Renal cortex interstitium (tissue), 11 donors: ENCODE data around the gene CEP89. TPM values are rescaled to one million over a fixed set of nuclear protein-coding genes. Genes with fewer than 3 reads are reported as not detected.
"Not testable (repeated sequence)": the region's sequence is repeated elsewhere in the genome, so short reads cannot be mapped to it uniquely, and the experiment has no call there.

Source experiments
- DNase-seq, 11 donors: peaks; one replicate each; pipeline ENCODE4 v3.0.0-alpha.2; 2013; ENCODE audit warnings: low read depth in 9 of 11, low spot score in 4 of 11; ENCODE audit errors: extremely low read depth in 1 of 11
- polyA plus RNA-seq, 3 donors: library from polyadenylated mRNA; unstranded; fragments of 120-200 nt; gene quantifications; one replicate each; pipeline ENCODE4 v1.2.1, GENCODE V29; 2013; ENCODE audit not compliant: insufficient read length in 3 of 3

CEP89 gene
- polyA plus RNA-seq, 3 donors, result 30.2 to 31.9 (median 31.6) TPM

- DNase-seq, result no peak
Observed at GRCh38 chr19:32863841-32864240, 107.9 kb downstream of the CEP89 start.

DNA sequence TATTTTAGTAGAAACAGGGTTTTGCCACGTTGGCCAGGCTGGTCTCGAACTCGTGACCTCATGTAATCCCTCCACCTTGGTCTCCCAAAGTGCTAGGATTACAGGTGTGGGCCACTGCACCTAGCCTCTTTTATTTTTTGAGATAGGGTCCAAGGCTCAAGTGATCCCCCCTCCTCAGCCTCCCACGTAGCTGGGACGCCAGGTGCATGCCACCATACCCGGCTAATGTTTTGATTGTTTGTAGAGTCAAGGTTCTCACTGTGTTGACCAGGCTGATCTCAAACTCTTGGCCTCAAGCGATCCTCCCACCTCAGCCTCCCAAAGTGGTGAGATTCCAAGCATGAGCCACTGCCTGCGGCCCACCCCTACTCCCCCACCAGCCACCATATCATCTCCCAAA, 108.5 kb downstream of the CEP89 start:
- DNase-seq, result no peak

DNA sequence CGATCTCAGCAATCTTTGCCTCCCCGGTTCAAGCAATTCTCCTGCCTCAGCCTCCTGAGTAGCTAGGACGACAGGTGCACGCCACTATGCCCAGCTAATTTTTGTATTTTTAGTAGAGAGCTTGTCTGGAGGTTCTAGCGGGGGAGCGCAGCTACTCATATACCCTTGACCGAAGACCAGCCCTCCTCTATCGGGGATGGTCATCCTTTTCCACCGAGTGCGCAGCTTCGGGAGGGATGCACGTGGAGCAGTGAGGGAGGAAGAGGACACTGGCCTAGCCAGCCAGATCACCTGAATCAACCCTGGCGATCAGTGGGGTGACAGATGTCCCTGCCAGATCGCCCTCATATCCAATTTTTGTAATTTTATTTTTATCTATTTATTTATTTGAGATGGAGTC, 109.0 kb downstream of the CEP89 start:
- DNase-seq, result no peak

GRCh38 chr19:32862173-32862572, 109.6 kb downstream of the CEP89 start:
- no peak for DNase-seq

GRCh38 chr19:32861596-32861995, 110.2 kb downstream of the CEP89 start:
- no peak for DNase-seq

DNA sequence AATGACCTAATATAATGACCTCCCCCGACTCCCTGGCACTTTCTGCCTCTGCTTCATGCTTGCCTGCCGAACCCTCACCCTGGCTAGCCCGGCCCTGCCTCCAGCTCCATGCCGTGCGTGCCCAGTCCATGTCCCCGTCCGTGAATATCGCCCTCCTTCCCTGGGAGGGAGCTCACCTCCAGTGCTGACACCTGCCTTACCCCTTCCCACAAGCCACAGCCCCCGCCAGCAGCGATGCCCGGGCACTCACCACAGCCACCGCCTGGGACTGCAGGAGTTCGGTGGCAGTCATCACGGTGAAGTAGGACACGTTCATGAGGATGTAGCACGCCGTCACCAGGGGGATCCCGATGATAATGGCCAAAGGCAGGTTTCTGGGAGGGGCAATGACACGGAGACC, 112.2 kb downstream of the CEP89 start:
- DNase-seq, result no peak

- no peak for DNase-seq
Observed at GRCh38 chr19:32858559-32858958, 113.2 kb downstream of the CEP89 start.

DNA sequence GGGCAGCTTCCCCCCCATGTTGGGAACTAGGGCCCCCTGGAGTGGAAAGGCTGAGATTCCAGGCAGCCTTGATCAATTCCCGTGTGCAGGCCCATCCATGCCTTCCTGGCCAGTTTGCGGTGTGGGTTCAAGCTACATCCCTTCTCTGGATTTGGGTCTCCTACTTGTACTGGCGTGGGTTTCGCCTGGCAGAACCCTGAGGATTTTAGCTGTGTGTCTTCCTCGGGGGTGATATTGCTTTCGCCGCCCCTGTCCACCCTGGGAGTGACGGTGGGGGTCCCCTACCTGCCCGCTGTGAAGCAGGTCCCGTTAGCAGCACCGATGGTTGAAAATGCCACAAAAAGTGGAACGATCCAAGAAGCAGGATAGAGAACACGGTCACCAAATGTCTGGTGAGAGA, 113.6 kb downstream of the CEP89 start:
- DNase-seq, result no peak

DNA sequence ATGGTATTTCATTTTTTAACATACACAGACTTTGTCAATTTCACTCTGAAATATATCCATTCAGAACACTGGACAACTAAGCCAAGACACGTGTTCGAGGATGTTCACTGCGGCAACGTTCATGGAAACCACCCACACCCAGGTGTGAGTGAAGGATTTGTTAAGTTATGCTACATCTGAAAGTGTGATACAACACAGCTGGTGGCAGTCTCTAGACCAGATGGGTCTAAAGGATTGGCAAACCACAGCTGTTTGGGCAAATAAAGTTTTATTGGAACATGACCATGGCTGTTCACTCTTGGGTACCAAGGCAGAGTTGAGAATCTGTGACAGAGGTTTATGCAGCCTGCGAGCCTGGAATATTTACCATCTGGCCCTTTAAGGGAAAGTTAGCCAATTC, 114.2 kb downstream of the CEP89 start:
- DNase-seq, result no peak

GRCh38 chr19:32856818-32857217, 114.9 kb downstream of the CEP89 start:
- DNase-seq, result not testable (repeated sequence)

- DNase-seq, result no peak
Observed at GRCh38 chr19:32852216-32852615, 119.5 kb downstream of the CEP89 start.

- not testable (repeated sequence) for DNase-seq
Observed at GRCh38 chr19:32848035-32848434, 123.7 kb downstream of the CEP89 start.

GRCh38 chr19:32843716-32844245, 128.0 kb downstream of the CEP89 start:
- DNase-seq, result no peak

- DNase-seq, result no peak
Observed at GRCh38 chr19:32842061-32842460, 129.7 kb downstream of the CEP89 start.

GRCh38 chr19:32837531-32837930, 134.2 kb downstream of the CEP89 start:
- no peak for DNase-seq

DNA sequence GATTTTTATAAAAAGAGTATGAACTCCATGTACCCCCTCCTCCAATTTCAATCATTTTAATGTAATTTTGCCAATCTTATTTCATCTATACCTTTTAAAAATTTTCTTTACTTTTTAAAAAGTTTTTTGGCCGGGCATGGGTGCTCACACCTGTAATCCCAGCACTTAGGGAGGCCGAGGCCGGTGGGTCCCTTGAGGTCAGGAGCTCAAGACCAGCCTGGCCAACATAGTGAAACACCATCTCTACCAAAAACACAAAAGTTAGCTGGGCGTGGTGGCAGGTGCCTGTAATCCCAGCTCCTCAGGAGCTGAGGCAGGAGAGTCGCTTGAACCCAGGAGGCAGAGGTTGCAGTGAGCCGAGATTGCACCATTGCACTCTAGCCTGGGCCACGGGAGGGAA, 138.4 kb downstream of the CEP89 start:
- DNase-seq, result not testable (repeated sequence)

DNA sequence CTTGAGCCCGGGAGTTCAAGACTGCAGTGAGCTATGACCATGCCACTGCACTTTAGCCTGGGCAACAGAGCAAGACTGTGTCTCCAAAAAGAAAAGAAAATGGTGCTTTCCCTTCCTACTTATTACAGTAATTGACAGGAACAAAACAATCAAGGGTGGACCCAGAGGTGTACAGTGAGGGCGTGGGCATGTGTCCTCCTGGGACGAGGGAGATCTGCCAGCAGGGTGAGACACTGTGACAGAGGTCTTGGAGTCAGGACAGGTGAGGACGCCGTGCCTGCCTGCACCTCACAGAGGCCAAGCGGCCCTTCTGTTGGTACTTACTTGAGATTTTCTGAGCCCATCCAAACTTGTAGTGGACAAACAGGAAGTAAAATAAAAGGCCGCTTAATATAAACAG, 138.9 kb downstream of the CEP89 start:
- not testable (repeated sequence) for DNase-seq

DNA sequence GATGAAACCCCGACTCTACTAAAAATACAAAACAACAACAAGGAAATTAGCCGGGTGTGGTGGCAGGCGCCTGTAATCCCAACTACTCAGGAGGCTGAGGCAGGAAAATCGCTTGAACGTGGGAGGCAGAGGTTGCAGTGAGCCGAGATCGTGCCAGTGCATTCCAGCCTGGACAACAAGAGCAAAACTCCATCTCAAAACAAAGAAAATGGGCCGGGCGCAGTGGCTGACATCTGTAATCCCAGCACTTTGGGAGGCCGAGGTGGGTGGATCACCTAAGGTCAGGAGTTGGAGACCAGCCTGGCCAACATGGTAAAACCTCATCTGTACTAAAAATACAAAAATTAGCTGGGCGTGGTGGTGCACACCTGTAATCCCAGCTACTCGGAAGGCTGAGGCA, 139.7 kb downstream of the CEP89 start:
- DNase-seq, result not testable (repeated sequence)

- DNase-seq, result no peak
Observed at GRCh38 chr19:32831611-32832010, 140.1 kb downstream of the CEP89 start.

DNA sequence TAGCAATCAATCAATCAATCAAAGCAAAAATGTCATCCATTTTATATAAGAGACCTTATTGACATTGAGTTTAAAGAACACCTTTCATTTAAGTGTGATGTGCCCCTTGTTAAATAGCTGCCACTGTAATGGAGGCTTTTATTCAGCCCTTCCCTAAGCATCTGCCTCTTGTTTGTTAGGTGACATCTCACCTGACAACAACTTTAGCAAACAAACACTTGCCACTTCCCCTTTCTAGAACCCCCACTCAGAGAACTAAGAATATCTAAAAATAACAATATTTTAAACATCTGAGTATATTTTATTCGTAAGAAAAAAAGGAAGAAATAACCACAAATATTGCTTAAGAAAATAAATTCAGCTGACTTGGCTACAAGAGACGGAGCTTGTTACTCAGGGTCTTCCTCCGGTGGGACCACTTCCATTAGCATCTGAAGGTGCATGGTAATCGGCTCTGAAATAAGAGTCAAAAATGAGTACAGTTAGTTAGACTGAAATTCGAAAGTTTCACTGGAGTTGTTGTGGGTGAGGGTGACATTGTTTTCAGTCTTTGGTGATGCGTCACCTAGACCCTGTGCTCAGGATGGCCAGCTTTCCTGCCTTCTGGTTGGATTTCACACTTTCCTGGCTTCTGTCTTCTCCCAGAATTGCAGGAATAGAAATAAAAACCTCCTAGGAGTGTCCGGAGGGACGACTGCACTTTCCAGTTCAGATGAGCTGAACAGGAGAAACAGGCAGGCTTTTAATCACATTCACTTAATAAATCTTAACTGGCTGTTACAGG, 141.3 kb downstream of the CEP89 start:
- no peak for DNase-seq

DNA sequence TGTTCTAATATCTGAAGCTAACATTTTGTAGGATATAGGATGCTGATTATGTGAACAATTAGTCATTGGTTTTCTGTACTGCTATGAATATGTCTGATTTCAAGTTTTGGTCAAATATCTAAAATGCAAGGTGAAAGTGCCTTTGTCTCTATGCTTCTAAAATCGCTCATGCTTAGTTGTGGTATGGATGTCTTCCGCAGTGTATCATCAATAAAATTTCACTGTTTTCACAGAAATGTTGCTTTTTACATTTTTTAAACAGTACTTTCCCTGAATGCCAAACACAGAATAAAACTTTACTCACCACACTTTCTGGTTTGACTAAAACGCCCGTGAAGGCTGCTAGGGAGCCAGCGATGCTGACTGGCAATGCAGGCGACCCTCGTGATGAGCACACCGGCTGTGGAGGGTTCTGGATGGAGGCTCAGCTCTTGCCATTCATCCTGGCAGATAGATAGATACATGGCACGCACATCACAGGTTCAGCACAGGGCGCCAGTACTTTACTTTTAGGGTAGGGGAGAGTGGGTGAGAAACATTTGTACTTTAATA, 142.3 kb downstream of the CEP89 start:
- DNase-seq, result no peak
